Activated CD4-positive, alpha-beta T cell treated with anti-CD3 and anti-CD28 coated beads, Interleukin-2, amount 50 U/mL, for 24 hours (primary cell): ENCODE results near the gene CNNM3.
"Not testable (repeated sequence)": the region's sequence is repeated elsewhere in the genome, so short reads cannot be mapped to it uniquely, and the experiment has no call there.

Experiments used
- DNase-seq, 2 donors: peaks; one replicate each; pipeline ENCODE4 v3.0.0-alpha.2; 2020; ENCODE audit warnings: low read depth in 1 of 2, low spot score in 1 of 2

CNNM3 gene

DNA sequence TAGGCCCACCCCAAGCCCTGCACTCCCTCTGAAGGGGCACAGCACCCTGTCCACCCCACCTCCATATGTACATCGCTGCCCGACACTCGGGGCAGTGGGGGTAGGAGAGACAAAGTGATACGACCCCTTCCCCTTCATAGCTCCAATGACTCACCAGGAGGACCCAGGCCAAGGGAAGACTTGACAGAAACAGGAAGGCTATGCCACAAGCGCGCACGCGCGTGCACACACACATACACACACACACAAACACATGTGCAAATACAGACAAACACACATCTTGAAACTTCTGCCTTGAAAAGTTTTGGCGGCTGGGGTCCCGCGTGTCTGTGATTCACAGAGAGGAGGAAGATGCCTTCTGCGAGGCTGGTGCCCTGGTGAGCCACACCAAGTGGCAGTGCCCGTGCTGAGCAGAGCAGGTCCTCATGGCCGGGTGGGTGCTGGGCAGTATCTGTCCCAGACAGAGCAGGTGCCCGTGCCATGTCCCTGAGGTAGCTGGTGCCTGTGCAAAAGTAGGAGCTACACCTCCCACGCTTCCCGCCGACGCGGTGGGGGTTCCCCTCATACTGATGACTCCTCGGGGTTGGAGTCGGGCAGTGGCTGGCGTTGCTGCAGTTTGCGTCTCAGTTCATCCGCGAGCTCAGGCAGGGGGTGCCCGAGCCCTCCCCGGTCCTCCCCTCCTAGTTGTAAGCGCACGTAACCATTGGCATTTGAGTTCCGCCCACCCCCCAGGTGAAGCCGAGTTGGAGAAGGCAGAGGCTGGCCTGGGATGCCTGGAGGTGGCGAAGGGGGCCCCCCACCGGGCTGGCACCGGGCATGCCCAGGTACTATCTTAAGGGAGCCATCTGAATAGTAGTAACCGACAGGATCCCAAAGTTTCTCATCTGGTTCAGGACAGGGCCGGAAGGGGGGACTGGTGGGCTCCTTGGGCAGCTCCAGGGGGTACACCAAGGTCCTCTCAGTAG, 44.3 kb downstream of the CNNM3 start:
- no peak for DNase-seq

DNA sequence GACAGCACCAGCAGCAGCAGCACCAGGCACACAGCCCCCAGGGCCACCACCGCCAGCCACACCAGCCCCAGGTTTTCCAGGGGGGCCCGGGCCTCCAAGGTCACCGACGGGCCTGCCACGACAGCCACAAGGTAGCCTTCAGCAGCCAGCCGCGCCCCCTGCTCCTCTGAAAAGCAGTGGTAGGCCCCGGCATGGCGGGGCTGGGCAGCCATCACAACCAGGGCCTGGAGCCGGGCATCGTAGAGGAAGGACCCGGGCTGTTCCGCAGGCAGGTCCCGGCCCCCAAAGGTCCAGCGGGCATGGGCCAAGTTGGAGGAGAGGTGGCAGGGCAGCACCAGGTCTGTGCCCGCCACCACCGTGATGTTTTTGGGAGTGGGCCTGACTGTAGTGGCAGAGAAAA, 45.0 kb downstream of the CNNM3 start:
- no peak for DNase-seq

DNA sequence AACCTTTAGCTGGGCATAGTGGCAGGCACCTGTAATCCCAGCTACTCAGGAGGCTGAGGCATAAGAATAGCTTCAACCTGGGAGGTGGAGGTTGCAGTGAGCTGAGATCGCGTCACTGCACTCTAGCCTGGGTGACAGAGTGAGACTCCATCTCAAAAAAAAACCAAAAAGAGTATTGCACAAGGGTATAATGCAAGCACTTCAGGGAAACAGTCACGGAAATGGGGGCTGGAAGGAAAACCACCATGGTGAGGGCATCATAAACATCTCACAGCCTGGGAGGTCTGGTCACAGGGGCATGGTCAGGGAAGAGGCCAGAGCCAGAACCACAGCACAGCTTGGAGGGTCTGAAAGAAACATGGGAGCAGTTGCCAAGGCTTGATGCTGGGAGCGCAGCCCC, 47.0 kb downstream of the CNNM3 start:
- DNase-seq = not testable (repeated sequence)

DNA sequence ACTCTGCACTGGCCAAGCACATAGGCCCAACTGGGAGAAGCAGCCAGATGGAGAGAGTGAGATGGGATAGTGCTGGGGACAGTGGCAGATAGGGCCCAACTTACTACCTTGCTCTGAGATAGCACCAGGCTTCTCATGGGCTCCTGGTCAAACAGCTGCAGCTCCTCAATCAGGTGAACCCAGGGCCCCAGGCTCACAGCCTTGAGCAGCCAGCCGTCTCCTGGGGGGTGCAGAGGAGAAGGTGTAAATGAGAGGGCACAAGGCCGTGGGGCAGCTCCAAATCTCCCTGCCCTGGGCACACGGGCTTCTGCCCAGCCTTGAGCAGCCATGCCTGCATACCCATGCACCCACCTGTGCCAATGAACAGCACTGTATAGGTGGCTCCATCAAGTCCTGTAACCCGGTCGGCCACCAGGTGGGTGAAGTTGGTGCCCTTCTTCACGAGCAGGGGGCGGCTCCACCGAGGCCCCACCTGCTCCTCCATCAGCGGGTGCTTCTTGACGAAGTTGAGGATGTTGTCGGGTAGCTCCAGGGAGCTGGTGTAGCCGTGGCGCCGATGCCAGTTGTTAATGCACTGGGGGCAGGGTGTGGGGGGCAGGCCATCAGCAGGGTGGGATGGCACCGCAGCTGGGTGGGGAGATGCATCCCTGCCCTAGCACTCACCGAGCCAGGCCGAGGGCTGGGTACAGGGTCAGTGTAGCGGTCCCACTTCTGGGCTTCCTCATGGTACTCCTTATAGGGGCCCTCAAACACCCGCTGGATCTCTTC, 47.7 kb downstream of the CNNM3 start:
- no peak for DNase-seq

DNA sequence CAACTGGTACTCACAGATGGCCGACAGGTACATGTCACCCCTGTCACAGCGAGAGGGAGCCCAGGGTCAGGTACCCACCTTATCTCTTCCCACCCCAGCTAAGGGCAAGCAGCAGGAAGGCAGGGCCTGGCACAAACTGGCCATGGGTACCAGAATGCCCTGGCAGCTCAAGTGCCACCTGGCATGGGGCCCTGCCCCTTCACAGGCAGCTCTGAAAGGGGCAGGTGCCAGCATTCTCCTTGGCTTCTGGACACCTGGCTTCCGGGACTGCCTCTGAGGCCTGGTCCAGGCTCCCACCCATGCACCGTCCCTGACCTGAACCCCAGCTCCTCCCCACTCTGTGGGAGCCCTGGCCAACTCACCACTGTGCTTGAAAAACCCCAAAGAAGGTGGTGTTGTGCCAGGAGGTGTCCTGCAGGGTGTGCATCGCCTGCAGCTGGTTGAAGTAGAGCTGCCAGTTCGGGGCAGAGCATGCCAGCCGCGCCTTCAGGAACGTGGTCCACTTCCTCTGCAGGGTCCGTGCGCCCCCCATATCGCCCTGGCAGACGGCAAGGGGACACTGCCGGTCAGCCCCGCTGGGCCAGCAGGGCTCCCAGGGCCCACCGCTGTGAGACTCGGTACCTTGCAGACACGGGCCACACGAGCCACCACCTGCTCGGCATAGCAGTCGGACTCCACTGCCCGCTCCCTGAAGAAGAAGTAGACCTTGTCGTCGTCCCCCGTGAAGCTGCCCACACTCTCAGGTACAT, 48.4 kb downstream of the CNNM3 start:
- no peak for DNase-seq

DNA sequence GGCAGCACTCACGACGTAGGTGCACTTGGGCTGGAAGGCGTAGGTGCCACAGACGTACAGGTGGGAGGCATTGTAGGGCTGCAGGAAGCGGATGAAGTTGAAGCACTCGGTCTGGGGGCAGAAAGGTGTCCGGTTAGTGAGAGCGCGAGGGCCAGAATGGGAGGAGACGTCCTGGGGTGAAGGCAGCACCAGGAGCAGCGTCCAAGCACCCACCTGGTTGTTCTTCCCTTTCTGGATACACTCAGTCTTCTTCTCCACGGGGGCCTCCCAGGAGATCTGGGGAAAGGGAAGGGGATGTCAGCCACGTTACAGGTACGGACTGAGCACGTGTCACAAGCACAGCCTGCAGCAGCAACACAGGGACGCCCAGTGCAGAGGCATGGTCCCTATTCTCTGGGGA, 49.6 kb downstream of the CNNM3 start:
- no peak for DNase-seq

DNA sequence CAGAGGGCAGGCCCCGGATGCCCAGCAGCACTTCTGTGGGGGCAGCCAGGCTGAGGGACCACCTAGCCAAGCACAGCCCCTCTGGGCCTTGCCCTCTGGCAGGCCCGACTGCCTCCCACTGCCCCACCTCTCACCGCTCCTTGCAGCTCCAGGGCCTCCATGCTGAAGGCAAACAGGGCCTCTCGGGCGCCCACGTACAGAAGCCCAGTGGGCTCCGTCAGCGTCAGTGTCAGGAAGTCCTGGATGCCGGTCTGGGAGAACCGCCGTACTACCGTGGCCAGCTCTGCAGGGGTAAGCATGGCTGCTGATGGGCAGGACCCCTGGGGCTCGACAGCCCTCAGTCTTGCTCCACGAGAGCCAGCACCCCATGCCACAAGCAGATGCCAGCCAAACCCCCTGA, 50.1 kb downstream of the CNNM3 start:
- DNase-seq = no peak

DNA sequence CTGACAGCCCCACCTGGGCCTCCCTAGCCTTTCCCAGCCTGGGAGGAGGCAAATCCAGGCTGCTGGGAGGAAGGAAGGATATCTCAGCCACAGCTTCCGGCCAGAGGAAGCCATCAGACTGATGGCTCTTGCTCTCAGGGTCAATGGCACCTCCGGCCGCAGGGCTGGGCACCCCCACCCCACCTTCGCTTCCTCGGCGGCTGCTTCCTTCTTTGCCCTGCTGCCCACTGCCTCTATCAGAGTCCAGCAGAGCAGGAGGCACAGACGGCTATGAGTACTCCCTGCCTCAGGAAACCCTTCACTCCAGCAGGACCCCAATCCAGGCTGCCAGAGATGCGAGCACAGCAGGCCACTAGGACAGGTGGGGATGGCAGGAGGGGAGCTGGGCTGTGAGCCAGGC, 50.5 kb downstream of the CNNM3 start:
- DNase-seq = no peak

DNA sequence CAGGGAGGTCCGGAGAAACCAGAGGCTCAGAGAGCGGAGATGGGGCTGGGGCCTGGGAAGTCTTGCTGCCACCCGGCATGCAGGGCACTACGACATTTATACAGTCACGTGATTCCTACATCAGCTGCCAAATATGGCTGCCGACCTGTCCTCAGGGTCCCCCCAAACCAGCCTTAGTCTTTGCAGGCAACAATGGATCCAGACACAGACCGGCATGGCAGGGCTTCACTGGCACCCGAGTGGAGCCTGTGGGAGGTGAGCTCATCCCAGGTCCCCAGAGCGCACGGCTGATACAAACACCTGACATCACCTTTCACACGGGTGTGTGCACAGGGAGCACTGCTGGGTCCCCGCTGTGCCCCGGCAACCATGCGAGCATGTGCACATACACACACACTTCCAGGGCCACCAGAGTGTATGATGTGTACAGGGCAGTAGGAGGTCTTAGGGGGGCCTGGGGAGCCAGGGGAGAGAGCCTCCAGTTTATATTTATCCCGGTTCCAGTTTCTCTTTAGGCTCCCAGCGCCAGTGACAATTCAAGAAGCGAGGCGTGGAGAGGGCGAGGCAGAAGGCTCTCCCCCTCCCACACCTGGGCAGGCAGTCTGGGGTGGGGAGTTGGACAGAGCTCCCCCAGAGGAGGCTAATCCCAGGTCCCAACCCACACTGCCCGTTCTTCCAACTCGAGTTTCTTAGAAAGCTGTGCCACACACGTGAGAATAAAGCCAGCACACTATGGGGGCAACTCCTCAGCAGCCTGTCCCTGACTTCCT, 51.1 kb downstream of the CNNM3 start:
- no peak for DNase-seq

DNA sequence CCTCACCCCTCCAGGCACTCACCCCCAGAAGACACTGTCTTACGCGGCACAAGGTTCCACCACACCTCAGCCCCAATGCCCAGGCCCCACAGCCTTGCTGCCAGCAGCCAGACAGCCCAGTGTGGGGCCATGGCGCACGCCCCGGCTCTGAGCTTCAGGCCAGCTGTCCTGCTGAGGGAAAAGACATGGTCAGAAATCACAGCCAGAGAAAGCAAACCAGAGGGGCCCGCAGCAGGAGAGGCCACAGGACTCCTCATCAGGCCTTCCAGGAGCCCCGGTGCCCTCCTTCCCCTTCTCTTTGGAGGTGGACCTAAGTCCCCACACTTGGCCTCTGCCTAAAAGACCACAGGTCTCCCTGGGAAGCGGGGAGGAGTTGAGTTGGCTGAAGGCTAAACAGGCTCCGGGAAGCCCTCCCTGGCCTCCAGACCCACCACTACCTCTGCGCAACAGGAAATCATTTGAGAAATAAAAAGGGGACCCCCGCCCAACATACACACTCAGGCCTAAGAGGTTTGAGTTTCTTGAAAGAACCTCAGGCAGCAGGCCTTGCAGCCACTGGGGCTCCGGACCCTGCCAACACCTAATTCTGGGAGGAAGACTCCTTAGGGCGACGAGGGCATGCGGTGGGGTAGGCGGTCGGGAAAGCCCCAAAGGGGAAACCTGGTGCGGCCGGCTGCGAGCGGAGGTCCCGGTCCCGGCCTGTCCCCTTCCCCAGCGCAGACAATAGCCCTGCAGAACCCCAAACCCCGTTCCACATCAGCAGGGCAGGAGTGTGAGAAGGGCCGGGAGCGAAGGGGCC, 51.9 kb downstream of the CNNM3 start:
- no peak for DNase-seq

DNA sequence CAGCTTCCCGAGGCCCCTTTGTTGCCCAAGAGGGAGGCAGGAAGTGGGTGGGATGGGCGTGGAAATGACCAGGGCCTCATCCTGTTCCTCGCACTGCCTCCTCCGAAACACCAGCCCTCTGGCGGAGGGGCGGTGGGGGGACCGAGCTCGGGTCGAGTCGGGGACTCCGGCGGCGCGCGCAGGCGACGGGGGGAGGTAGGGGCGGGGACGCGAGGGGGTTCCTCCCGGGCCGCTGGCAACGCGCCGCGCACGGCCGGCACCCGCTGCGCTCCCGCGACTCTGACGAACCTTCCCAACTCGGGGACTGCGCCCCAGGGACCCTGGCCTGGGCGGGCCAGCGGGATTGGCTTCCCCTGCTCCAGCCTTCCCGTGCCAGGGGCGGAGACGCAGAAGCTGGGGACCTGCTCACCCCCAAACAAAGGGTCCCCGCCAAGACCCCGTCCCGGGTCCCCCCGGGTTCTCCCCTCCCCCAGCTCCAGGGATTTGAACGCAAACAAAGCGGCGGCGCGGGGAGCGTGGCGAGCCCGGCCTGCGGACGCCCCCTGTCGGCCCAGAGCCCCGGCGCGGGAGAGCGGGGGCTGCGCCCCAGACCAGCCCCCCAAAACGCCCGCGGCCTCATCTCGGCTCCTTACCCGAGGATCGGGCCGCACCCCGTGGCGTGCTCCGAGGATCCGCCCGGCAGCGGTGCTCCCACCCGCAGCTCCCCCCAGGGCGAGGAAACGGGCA, 52.6 kb downstream of the CNNM3 start:
- DNase-seq = peak in 1 of 2 donors; percentile 30

DNA sequence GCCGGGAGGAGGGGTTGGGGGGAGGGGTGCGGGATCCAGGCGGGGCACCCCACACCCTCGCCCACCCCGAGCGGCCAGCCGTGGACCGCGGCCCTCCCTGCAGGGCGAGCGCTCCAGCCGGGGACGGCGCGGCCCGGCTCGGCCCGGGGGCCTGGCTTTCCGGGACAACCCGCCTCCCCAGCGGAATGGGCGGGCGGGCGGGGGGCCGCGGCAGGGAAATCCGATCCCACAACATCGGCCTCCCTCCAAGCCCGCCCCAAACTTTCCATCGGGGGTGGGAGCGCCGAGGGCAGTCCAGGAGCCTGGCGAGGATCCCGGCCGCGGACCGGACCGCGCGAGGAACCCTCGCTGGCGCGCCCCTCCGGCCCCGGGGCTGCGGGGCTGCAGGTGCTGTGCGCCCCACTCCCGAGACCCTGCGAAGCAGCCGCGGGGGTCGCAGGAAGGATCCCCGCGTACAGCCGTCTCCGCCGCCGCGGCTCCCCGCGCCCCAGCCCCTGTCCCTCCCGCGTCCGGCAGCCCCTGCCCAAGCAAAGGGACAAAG, 53.3 kb downstream of the CNNM3 start:
- no peak for DNase-seq

DNA sequence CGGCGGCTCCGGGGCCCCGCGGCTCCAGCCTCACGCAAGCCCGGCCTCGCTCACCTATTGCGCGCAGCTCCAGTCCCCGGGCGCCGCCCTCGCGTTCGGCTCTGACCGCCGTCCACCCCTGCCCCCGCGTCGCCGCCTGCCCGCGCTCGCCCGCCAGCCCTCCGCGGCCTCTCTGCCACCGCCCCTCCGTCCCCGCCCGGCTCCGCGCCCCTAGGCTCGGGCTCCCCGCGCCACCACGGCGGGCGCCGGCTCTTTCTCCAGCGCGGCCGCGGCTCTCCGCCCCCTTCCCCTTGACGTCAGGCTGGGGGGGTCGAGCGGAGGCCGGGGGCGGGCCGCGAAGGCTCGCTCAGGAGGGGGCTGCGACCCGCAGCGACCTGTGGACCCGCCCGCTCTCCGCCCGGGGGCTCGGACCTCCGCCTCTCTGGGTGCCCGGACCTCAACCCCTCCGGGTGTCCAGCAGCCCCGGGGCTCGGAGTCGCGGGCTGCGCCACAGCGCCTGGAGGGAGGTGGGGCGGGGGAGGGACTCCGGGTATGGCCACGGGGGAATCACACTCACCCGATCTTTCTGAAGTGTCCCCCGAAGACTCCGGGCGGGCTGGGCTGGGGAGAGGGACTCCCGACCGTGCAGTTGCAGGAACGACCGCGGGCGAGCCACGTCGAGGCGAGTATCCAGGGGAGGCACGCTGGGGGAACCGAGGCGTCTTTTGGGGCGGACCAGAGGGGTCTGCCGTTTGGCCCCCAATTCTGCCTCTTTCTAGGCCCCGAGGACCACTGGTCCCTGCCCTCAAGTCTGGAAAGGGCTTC, 54.0 kb downstream of the CNNM3 start, which contains the start of gene SEMA4C:
TSS of gene SEMA4C (minus strand) at position 259 of the 804 bp plus-strand sequence. CDS start 2,194 bp downstream, outside the sequence.
- no peak for DNase-seq

DNA sequence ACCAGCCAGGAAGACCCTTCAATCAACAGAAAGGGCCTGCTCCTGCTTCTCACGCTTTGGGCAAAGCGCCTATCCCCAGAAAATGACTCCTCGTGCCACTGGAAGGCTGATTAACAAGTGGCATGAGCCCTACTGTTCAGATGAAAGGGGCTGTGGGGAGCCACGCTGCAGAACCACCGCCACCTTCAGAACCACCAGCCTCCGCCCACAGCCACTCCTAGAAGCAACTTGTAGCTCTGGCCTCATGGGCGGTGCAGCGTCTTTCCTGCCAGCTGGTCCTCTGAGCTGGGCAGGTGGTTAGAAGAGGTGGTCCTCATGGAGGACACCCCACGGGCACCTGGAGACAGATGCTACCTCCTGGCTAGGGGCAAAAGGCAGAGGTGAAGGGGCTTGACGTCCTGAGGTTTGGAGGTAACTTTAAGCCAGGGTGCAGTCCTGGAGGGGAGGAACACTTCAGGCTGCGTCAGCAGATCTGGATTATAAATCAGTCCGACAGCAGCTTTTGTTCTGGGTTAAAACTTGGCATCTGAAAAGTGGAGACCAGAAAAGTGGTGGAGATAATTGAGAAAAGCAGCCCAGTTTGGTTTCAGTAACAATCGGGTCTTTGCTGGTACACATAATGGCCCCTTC, 54.7 kb downstream of the CNNM3 start:
- DNase-seq = no peak

DNA sequence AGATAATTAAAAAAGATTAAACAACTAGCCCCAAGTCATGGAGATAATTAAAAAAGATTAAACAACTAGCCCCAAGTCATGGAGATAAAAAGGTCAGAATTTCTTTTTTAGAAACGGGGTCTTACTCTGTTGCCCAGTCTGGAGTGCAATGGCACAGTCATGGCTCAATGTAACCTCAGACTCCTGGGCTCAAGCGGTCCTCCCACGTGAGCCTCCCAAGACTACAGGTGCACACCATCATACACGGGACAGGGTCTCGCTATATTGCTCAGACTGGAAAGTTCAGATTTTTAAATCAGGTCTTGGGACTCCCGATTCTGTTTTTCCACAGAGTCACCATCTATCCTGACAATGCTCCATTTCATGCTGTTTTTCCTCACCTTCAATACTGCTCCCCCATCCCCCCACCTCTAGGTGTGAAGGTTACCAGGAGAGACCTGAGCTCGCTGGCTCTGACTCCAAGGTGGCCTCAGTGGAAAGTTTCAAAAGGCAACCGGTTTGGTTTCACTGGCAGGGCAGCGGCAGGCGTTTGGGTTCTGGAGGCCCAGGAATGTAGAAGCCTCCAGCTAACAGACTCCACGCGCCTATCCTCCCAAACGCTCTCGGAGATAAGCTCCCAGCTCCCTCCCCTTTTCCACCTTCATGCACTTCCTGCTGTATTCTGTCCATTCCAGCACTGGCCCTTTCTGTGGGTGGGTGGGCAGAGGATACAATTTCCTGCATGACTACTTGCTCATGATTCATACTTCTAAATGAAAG, 56.7 kb downstream of the CNNM3 start:
- no peak for DNase-seq

DNA sequence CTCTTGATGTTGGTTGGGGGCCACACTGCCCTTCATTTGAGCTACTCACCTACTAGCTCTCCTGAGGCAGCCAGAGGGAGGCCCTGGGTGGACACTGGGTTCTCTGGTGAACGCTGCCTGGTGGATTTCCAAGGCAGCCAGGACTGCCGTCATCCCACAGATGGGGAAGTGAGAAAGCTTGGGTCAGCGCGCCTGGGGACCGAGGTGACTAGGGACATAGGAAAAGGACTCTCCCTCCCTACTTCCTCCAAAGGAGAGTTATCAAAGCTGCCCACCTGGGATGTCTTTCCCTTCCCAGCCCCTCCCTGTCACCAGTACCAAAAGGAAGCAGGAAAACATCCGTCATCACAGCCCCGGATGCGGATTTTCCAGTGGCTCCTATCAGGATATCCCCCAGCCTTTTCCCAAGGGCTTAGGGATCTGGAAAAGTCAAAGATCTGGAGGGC, 57.6 kb downstream of the CNNM3 start:
- no peak for DNase-seq
